Parietal lobe (tissue), 1 donor: ENCODE measurements around the gene TMEM69. TPM values are rescaled to one million over a fixed set of nuclear protein-coding genes. Genes with fewer than 3 reads are reported as not detected.

ENCODE experiments used
- total RNA-seq: library from RNA; depleted of rRNA; stranded (reverse); fragments of >200 nt; gene quantifications from one replicate; pipeline ENCODE4 v1.2.3, GENCODE V29; 2014

The TMEM69 gene
- total RNA-seq = 31.0 TPM

DNA sequence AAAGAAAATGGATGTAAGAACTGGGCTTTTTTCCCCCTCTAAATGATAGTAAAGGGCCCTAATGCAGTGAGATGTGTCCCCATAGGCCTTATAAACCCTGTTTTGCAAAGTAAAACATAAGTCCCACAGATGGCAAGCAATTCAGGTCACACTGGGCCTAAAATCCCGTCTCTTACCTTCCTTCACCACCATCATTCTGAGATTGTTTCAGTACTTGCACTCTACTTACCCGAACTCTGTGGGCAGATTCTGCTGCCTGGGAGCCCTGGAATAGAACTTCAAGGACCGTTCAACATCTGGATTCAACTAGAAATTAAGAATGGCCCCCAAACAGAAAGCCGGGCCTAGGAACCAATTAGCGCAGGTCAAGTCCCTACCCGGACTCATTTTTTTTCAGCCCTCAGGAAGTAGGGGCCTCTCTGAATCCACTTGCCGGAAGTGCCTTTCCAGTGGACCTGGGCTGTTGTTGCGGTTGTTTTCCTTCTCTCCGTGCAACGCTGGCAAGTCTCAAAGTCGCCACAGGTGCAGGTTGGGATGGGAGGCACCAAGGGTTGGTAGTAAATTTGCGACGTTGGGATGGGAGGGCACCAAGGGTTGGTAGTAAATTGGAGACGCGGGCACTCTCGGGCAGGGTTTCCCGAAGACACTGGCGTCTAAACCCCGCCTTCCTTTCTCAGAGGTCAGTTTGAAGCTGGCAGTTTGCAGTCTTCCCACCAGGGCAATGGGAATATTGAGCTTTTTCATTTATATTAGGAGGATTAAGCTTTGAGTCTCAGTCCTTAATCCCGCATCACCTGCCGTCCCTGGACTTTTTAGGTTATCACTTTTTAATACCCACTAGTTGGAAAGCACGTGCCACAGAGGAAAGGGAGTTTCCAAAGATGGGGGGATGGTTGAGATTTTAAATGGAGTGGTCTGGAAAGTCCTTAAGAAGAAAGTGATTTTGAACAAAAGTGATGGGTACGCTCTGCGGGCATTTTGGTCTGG, at the start of gene TMEM69:
Gene TMEM69 (plus strand): TSS at position 428 of the 987 bp plus-strand sequence. CDS start 2,888 bp downstream, outside the sequence.

GRCh38 chr1:45686288-45687013, 1.5 kb upstream of the TMEM69 start, which contains the start of gene GPBP1L1:
Gene GPBP1L1, minus strand, starts transcription at chr1:45686533. Its CDS starts 27,446 bp downstream, at chr1:45659087.

Other genes starting within 250 kb of the TMEM69 start
- gene TESK2, start 197.0 kb upstream of the TMEM69 start, total RNA-seq = 1.6 TPM
- 0.63 TPM for gene CCDC163, start 188.1 kb upstream of the TMEM69 start, total RNA-seq
- gene MMACHC, start 187.9 kb upstream of the TMEM69 start, total RNA-seq = 2.8 TPM
- gene PRDX1, start 166.3 kb upstream of the TMEM69 start, total RNA-seq = 128 TPM
- gene AKR1A1, start 137.4 kb upstream of the TMEM69 start, total RNA-seq = 68.9 TPM
- gene NASP, start 104.1 kb upstream of the TMEM69 start, total RNA-seq = 165 TPM
- gene CCDC17, start 64.1 kb upstream of the TMEM69 start, total RNA-seq = 0.94 TPM
- gene GPBP1L1, start 1.6 kb upstream of the TMEM69 start, total RNA-seq = 91.1 TPM
- 11.6 TPM for gene IPP, start 62.5 kb downstream of the TMEM69 start, total RNA-seq
- 126 TPM for gene MAST2, start 115.4 kb downstream of the TMEM69 start, total RNA-seq